Stimulated activated CD8-positive, alpha-beta memory T cell treated with anti-CD3 and anti-CD28 coated beads, Interleukin-12 subunit alpha, Interleukin-12 subunit beta, amount 100 ng/mL, for 24 hours (primary cell): ENCODE data around the gene NEDD9.

Source experiments
- DNase-seq: peaks from one replicate; pipeline ENCODE4 v3.0.0-alpha.2; 2020; ENCODE audit errors: extremely low read depth

NEDD9 gene

DNA sequence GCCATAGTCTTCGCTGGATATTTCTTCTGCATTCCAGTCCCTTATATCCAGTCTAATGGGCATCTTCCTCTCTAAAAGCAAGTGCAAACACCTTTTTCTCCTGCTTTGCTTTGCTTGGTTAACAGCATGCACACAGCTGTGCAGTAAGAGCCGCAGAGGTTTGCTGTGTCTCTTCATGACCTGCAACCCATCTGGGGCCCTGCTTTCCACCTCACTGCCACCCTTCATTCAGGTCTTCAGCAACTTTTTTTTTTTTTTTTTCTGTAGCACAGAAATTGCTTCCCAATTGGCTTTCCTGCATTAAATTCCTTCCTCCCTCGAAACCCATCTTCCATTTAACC is 14.4 kb downstream of the NEDD9 start:
- no peak for DNase-seq

GRCh38 chr6:11217360-11218101 is 14.9 kb downstream of the NEDD9 start:
- no peak for DNase-seq

GRCh38 chr6:11215773-11216172 is 16.7 kb downstream of the NEDD9 start:
- DNase-seq, result no peak

- no peak for DNase-seq
Measured at GRCh38 chr6:11214901-11215300, 17.6 kb downstream of the NEDD9 start.

GRCh38 chr6:11214084-11214833 is 18.2 kb downstream of the NEDD9 start:
- DNase-seq, result no peak

GRCh38 chr6:11213422-11214021 is 18.9 kb downstream of the NEDD9 start:
- DNase-seq, result no peak

- no peak for DNase-seq
Measured at GRCh38 chr6:11212664-11213063, 19.8 kb downstream of the NEDD9 start.

- DNase-seq, result no peak
Measured at GRCh38 chr6:11211254-11211653, 21.2 kb downstream of the NEDD9 start.

- DNase-seq, result no peak
Measured at GRCh38 chr6:11210386-11211138, 21.9 kb downstream of the NEDD9 start.

GRCh38 chr6:11209906-11210305 is 22.6 kb downstream of the NEDD9 start:
- no peak for DNase-seq

DNA sequence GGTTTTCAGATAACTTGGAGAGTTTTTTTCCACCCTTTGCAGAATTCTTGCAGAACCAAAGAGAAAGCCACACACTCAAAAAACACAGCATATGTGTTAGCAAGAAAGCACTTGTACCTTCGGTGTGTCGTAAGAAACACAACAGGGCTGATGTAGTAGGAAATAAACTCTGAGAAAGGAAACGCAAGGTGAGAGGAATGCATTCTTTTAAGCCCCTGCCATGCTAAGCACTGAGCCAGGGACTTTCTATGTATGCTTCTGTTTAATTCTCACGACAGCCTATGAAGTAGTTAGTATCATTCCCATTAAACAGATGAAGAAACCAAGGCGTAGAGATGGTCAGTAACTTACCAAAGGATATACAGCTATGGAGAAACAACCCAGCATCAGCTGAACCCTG is 23.1 kb downstream of the NEDD9 start:
- DNase-seq, result no peak

DNA sequence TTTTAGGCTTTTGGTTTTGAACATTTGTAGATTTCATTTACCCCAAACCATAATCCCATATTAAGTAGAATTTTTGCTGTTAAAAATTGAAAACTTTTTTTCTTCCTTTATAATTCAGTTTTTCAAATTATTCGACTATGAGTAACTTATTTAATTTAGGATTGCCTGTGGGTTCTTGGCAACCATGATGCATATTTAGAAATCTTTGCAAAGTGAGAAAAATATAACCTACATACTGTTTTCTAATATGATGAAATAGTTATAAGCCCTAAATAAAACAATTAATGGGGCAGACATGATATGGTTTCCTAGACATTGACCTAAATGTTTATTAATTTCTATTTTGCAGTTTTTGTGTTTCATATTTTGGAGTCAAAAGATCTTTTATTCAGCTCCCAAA is 23.6 kb downstream of the NEDD9 start:
- DNase-seq, result no peak

DNA sequence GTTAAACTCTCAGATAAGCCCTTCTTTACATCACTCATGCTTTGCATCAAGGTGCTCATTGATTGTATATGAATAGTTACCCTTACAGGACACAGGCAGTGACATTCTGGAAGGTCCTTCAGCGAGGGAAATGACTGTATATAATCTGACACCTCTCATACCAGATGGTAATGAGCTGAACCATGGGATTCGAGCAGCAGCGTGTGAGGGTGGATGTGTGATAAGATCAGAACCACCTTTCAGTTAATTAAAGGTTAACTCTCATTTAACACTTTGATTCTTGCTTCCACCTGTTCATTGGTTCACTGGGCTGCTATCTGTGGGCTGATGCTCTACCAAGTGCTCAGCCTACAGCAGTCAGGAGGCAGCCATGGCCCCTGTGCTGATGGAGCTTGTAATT is 24.2 kb downstream of the NEDD9 start:
- no peak for DNase-seq

DNA sequence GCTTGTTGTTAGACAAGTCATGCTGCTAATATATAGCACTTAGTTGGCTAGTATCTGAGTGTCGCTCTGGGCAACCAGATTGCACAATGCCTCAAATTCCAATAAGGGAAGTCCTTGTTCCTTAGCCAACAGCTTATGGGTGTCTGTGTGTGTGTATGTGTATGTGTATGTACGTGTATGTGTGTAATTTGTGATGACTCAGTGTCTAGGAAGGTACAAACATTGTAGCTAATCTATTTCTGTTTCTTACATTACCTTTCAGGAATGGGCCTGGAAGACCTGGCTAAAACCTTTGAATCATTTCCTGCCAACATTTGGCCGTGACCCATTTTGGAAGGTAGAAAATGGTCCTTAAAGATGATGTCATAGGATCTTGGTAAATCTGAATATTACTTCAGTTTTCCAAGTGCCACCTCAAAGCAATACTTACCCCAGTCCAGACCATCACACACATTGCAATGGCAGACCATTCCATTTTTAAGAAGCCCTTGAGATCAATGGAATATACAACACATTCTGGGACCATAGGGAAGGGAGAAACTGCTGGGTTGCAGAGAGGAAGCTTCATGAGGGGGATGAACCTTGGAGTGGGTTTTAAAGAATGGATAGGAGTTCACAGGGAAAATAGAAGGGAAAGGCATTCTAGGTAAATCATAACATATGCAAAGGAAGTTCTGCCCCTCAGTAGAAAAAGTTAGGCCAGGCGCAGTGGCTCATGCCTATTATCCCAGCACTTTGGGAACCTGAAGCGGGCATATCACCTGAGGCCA is 25.1 kb downstream of the NEDD9 start:
- DNase-seq, result no peak

DNA sequence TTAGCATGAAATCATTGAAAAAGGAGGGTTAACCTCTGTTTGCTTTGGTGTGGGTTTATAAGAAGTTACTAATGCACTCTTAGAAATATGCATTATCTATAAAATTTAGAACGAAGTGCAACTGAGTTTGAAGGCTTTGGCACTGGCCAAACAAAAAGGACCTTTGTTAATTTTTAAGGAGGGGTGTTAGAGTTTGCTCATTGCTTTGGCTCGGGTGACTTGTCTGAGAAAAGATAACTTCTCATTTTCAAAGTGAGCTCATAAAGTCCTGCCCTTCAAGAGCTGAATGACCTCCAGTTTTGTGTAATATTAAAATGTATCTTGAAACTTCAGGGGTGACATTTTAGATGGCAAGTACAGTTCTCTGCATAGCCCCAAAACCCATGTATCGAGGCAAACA is 25.9 kb downstream of the NEDD9 start:
- DNase-seq, result no peak

GRCh38 chr6:11204794-11205366 is 27.6 kb downstream of the NEDD9 start:
- no peak for DNase-seq

- no peak for DNase-seq
Measured at GRCh38 chr6:11204005-11204399, 28.5 kb downstream of the NEDD9 start.

DNA sequence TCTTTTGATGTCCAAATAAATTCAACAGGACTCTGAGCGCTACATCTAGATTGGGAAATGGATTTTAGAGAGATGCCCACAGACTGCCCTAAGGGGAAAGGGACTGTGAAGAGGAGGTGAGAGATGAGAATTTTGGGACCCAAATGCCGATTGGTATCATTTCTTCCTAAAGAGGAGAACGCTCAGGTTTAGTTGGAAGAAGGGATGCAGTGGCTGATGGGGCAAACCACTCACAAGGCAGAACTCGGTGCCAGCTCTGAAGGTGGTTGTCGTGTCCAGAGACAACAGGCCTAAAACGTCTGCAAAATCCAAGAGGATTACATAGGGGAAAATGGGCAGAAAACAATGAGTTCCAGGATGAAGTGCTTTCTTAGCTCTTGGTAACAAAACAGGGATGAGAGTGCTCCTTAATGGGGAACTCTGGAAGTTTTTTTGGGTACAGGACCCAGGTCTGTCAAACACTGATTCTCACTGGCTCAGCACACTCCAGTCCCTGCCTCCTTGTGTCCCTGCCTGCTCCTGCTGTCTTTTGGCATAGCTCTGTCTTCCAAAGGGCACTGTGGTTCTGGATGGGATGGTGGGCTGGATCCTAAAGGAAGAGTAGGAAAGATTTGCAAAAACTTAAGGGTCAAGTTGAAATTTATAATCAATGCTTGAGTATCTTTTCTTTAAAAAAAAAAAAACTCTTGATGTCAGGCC is 29.0 kb downstream of the NEDD9 start:
- no peak for DNase-seq

GRCh38 chr6:11202513-11203305 is 29.8 kb downstream of the NEDD9 start:
- DNase-seq, result no peak
